Endodermal cell (in vitro differentiated cells): ENCODE measurements around the gene ANKRD66. TPM values are rescaled to one million over a fixed set of nuclear protein-coding genes. Genes with fewer than 3 reads are reported as not detected.
A peak's percentile ranks its signal among the peaks of the same experiment; 100 is the strongest.

Source experiments
- DNase-seq: peaks from one replicate; pipeline ENCODE4 v3.0.0-alpha.2; 2017
- H3K27ac ChIP-seq: 2 replicates; pipeline ENCODE4 v1.5.1; 2013; ENCODE audit warnings: mild to moderate bottlenecking, low read depth, low read length, moderate library complexity
- H3K27me3 ChIP-seq: 2 replicates; pipeline ENCODE4 v1.6.1; 2013; ENCODE audit warnings: mild to moderate bottlenecking, low read length, moderate library complexity; ENCODE audit not compliant: insufficient read depth, control insufficient read depth, poor library complexity, severe bottlenecking
- H3K36me3 ChIP-seq: 2 replicates; pipeline ENCODE4 v1.7.0; 2013; ENCODE audit warnings: mild to moderate bottlenecking, low read length, moderate library complexity; ENCODE audit not compliant: control insufficient read depth, insufficient read depth
- H3K4me1 ChIP-seq: one replicate; pipeline ENCODE4 v1.7.0; 2013; ENCODE audit warnings: low read length; ENCODE audit not compliant: control insufficient read depth, insufficient read depth
- H3K4me3 ChIP-seq: 2 replicates; pipeline ENCODE4 v1.5.1; 2013; ENCODE audit warnings: mild to moderate bottlenecking, low read length, moderate library complexity
- H3K9ac ChIP-seq: 2 replicates; pipeline ENCODE4 v1.6.1; 2013; ENCODE audit warnings: mild to moderate bottlenecking, low read length, moderate library complexity; ENCODE audit not compliant: poor library complexity, severe bottlenecking; ENCODE audit errors: extremely low read depth
- H3K9me3 ChIP-seq: 2 replicates; pipeline ENCODE4 v1.6.1; 2013; ENCODE audit warnings: mild to moderate bottlenecking, low read length, moderate library complexity; ENCODE audit not compliant: control insufficient read depth
- H3K27ac Mint-ChIP-seq: 2 replicates; pipeline ENCODE4 v1.8.0; 2020; ENCODE audit warnings: mixed read lengths
- H3K27me3 Mint-ChIP-seq: 2 replicates; pipeline ENCODE4 v1.8.0; 2021; ENCODE audit warnings: mild to moderate bottlenecking, mixed read lengths; ENCODE audit not compliant: insufficient read depth
- H3K36me3 Mint-ChIP-seq: 2 replicates; pipeline ENCODE4 v1.8.0; 2020; ENCODE audit warnings: low read depth, mixed read lengths
- H3K4me1 Mint-ChIP-seq: 2 replicates; pipeline ENCODE4 v1.8.0; 2020; ENCODE audit warnings: mixed read lengths
- H3K4me3 Mint-ChIP-seq: 2 replicates; pipeline ENCODE4 v1.8.0; 2020; ENCODE audit warnings: mild to moderate bottlenecking, moderate library complexity, mixed read lengths
- H3K9me3 Mint-ChIP-seq: 2 replicates; pipeline ENCODE4 v1.8.0; 2020; ENCODE audit warnings: mild to moderate bottlenecking, mixed read lengths
- WGBS, 2 experiments: methylation state at CpG; one replicate each; pipeline versions ENCODE4 v1.1.5 to v1.1.7; 2013; ENCODE audit warnings: missing lambda C conversion rate in 2 of 2, mixed read lengths in 1 of 2; ENCODE audit not compliant: insufficient coverage in 1 of 2, insufficient read length in 1 of 2; 5-methylcytosine and 5-hydroxymethylcytosine counted together
- total RNA-seq, 2 donors: library from RNA; stranded (reverse); fragmentation: NEBNext Ultra II Directional in 1 of 2; extraction: Animal tissue kit (Norgen Biotek cat#: 25700) in 1 of 2; gene quantifications; 2 replicates in 1 of 2; 3 replicates in 1 of 2; pipeline ENCODE4 v1.2.1, GENCODE V29; 2021
- TF ChIP-seq, protein P1 (sequence below): fragments of 200-600 bp; sonication (generic); conservative IDR thresholded peaks from 2 replicates; pipeline ENCODE4 v1.5.0; 2021; ENCODE audit warnings: antibody characterized with exemption, mild to moderate bottlenecking

ANKRD66 gene
- total RNA-seq, 2 donors from 2014 or later = not detected

- Mint-ChIP-seq H3K27ac (no peak overlapping the region), H3K4me1 (peaks cover 31% of the 10 kb centered on the region), H3K9me3 (no peaks in the 10 kb centered on the region), H3K27me3 (no peaks in the 10 kb centered on the region), H3K36me3 (no peaks in the 10 kb centered on the region), H3K4me3 (no peak overlapping the region)
- Histone ChIP-seq H3K27ac (no peak overlapping the region), H3K36me3 (no peaks in the 10 kb centered on the region), H3K27me3 (no peaks in the 10 kb centered on the region), H3K4me1 (peaks cover 13% of the 10 kb centered on the region), H3K9me3 (no peaks in the 10 kb centered on the region), H3K4me3 (peak overlapping the region; percentile 28), H3K9ac (no peak overlapping the region)
- DNase-seq = no peak
- 84% methylated on average over 4 of the region's 4 CpGs; no CpG with 5 or more reads in 1 of the 2 experiments for WGBS, 2 experiments
- TF ChIP-seq, protein P1, sequence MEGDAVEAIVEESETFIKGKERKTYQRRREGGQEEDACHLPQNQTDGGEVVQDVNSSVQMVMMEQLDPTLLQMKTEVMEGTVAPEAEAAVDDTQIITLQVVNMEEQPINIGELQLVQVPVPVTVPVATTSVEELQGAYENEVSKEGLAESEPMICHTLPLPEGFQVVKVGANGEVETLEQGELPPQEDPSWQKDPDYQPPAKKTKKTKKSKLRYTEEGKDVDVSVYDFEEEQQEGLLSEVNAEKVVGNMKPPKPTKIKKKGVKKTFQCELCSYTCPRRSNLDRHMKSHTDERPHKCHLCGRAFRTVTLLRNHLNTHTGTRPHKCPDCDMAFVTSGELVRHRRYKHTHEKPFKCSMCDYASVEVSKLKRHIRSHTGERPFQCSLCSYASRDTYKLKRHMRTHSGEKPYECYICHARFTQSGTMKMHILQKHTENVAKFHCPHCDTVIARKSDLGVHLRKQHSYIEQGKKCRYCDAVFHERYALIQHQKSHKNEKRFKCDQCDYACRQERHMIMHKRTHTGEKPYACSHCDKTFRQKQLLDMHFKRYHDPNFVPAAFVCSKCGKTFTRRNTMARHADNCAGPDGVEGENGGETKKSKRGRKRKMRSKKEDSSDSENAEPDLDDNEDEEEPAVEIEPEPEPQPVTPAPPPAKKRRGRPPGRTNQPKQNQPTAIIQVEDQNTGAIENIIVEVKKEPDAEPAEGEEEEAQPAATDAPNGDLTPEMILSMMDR = no peak
These were observed 43.0 kb downstream of the ANKRD66 start for GRCh38 chr6:46789434-46790354.

DNA sequence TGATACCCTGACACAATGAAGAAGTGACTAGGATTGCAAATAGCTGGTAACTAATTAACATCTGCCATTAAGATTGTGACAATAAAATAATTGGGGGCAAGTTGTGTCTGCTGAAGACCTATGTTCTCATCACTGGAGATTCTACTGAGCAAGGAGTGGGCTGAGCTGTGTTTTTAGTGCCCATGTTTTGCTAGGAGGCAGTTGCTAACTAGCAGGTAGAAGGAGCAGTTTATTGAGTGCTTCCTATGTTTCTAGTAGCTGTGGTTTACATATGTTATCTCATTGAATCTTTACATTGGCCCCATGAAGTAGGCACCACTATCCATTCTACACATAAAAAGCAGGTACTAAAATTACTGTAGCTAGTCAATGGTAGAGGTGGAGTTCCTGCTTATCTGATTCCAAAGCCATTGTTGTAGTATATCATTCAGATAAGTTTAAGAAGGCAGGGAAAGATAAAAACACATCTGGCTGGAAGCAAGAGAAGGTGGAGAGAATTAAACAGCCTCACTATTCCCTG lies 43.7 kb downstream of the ANKRD66 start:
- Mint-ChIP-seq H3K9me3 (no peaks in the 10 kb centered on the region), H3K27me3 (no peaks in the 10 kb centered on the region), H3K4me1 (peaks cover 31% of the 10 kb centered on the region), H3K27ac (no peak overlapping the region), H3K4me3 (no peak overlapping the region), H3K36me3 (no peaks in the 10 kb centered on the region)
- H3K4me3 ChIP-seq = peak overlapping the region; percentile 28
- H3K27me3 ChIP-seq = no peaks in the 10 kb centered on the region
- no peaks in the 10 kb centered on the region for H3K9me3 ChIP-seq
- DNase-seq = no peak
- H3K4me1 ChIP-seq = peaks cover 13% of the 10 kb centered on the region
- no peaks in the 10 kb centered on the region for H3K36me3 ChIP-seq
- no peak overlapping the region for H3K27ac ChIP-seq
- H3K9ac ChIP-seq = no peak overlapping the region
- TF ChIP-seq, protein P1 = no peak

- no peak for DNase-seq
- H3K4me1 ChIP-seq = peaks cover 13% of the 10 kb centered on the region
- no peak overlapping the region for H3K27ac Mint-ChIP-seq
- no peaks in the 10 kb centered on the region for H3K36me3 ChIP-seq
- H3K9ac ChIP-seq = no peak overlapping the region
- TF ChIP-seq, protein P1 = no peak
- H3K36me3 Mint-ChIP-seq = no peaks in the 10 kb centered on the region
- WGBS, 2 experiments = 0% methylated on average over 1 of the region's 1 CpG; no CpG with 5 or more reads in 1 of the 2 experiments
- no peak overlapping the region for H3K27ac ChIP-seq
- H3K27me3 ChIP-seq = peaks cover 5% of the 10 kb centered on the region
- peaks cover 29% of the 10 kb centered on the region for H3K4me1 Mint-ChIP-seq
- no peaks in the 10 kb centered on the region for H3K27me3 Mint-ChIP-seq
- H3K9me3 Mint-ChIP-seq = no peaks in the 10 kb centered on the region
- no peaks in the 10 kb centered on the region for H3K9me3 ChIP-seq
- H3K4me3 ChIP-seq = no peak overlapping the region
- no peak overlapping the region for H3K4me3 Mint-ChIP-seq
These were observed 45.9 kb downstream of the ANKRD66 start for GRCh38 chr6:46792635-46793034.
